ENCODE results near the gene SEMA4D.

Gene SEMA4D

GRCh38 chr9:89407070-89407469, 90.8 kb downstream of the SEMA4D start:
- peak; percentile 4 for DNase-seq (ENCODE audit: low read depth)
- no peak overlapping the region for H3K4me3 ChIP-seq (ENCODE audit: control insufficient read depth, low read depth, low read length)
- TF ChIP-seq CTCF (conservative IDR thresholded peaks at IDR 0.05; ENCODE audit: control insufficient read depth, insufficient read depth, low read depth, low read length), result no peak

- DNase-seq (ENCODE audit: low read depth), result no peak
- H3K4me3 ChIP-seq (ENCODE audit: control insufficient read depth, low read depth, low read length), result no peak overlapping the region
Measured at GRCh38 chr9:89405826-89406225, 92.1 kb downstream of the SEMA4D start.

GRCh38 chr9:89404074-89404473, 93.8 kb downstream of the SEMA4D start:
- no peak overlapping the region for H3K4me3 ChIP-seq (ENCODE audit: control insufficient read depth, low read depth, low read length)
- DNase-seq (ENCODE audit: low read depth), result no peak
- no peak for TF ChIP-seq CTCF (conservative IDR thresholded peaks at IDR 0.05; ENCODE audit: control insufficient read depth, insufficient read depth, low read depth, low read length)

More at GRCh38 chr9:89405826-89406225, 92.1 kb downstream of the SEMA4D start:
- TF ChIP-seq CTCF (conservative IDR thresholded peaks at IDR 0.05; ENCODE audit: control insufficient read depth, insufficient read depth, low read depth, low read length), result no peak

GRCh38 chr9:89402695-89403427, 95.1 kb downstream of the SEMA4D start:
- DNase-seq (ENCODE audit: low read depth), result no peak
- H3K4me3 ChIP-seq (ENCODE audit: control insufficient read depth, low read depth, low read length), result no peak overlapping the region
- TF ChIP-seq CTCF (conservative IDR thresholded peaks at IDR 0.05; ENCODE audit: control insufficient read depth, insufficient read depth, low read depth, low read length), result no peak

- no peak for TF ChIP-seq CTCF (conservative IDR thresholded peaks at IDR 0.05; ENCODE audit: control insufficient read depth, insufficient read depth, low read depth, low read length)
- DNase-seq (ENCODE audit: low read depth), result no peak
- H3K4me3 ChIP-seq (ENCODE audit: control insufficient read depth, low read depth, low read length), result no peak overlapping the region
Measured at GRCh38 chr9:89400403-89401116, 97.4 kb downstream of the SEMA4D start.

- no peak overlapping the region for H3K4me3 ChIP-seq (ENCODE audit: control insufficient read depth, low read depth, low read length)
- DNase-seq (ENCODE audit: low read depth), result no peak
- TF ChIP-seq CTCF (conservative IDR thresholded peaks at IDR 0.05; ENCODE audit: control insufficient read depth, insufficient read depth, low read depth, low read length), result no peak
Measured at GRCh38 chr9:89398621-89399020, 99.3 kb downstream of the SEMA4D start.

Data from fibroblast of mammary gland (primary cell).